ENCODE measurements around the gene LDAH.

Gene LDAH

GRCh38 chr2:20707601-20708000 lies 115.3 kb downstream of the LDAH start:
- Histone ChIP-seq H3K4me1 (ENCODE audit: control insufficient read depth in 5 of 5, insufficient read depth in 5 of 5, low read length in 5 of 5) (no peaks in the 10 kb centered on the region), H3K9me3 (ENCODE audit: control insufficient read depth in 5 of 5, low read length in 5 of 5) (no peaks in the 10 kb centered on the region), H3K9ac (ENCODE audit: low read length in 5 of 5) (no peak overlapping the region), H3K36me3 (ENCODE audit: control insufficient read depth in 5 of 5, insufficient read depth in 5 of 5, low read length in 5 of 5) (peaks cover 0 to 3% (median 0%) of the 10 kb centered on the region in 5 donors), H3K27ac (ENCODE audit: low read depth, low read length) (no peak overlapping the region), H3K27me3 (ENCODE audit: control insufficient read depth in 5 of 5, insufficient read depth in 4 of 5, low read length in 5 of 5) (no peaks in the 10 kb centered on the region), H3K4me3 (ENCODE audit: low read depth in 1 of 5, low read length in 5 of 5) (no peak overlapping the region)

DNA sequence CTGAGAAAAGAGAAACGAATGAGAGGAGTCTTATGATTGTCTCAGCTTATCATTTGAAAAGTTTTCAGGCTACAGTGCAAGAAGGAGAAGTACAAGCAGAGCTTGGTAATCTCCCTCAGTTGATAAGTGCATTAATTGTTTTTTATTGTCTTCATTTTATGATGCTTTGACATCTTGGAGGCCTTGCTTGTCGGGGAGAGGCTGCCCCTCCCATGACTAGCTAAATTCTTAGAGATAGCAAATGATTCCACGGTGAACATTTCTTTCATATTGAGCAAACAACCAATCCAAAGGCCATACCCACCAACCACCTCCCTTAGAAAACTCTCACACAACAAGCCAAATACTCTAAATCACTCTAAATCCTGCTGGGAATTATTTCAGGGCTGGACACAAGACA lies 116.1 kb downstream of the LDAH start:
- H3K9me3 ChIP-seq (ENCODE audit: control insufficient read depth in 5 of 5, low read length in 5 of 5): no peaks in the 10 kb centered on the region
- no peak overlapping the region for H3K27ac ChIP-seq (ENCODE audit: low read depth, low read length)
- peaks cover 0 to 3% (median 0%) of the 10 kb centered on the region in 5 donors for H3K36me3 ChIP-seq (ENCODE audit: control insufficient read depth in 5 of 5, insufficient read depth in 5 of 5, low read length in 5 of 5)
- no peaks in the 10 kb centered on the region for H3K27me3 ChIP-seq (ENCODE audit: control insufficient read depth in 5 of 5, insufficient read depth in 4 of 5, low read length in 5 of 5)
- no peak overlapping the region for H3K4me3 ChIP-seq (ENCODE audit: low read depth in 1 of 5, low read length in 5 of 5)
- H3K4me1 ChIP-seq (ENCODE audit: control insufficient read depth in 5 of 5, insufficient read depth in 5 of 5, low read length in 5 of 5): no peaks in the 10 kb centered on the region
- H3K9ac ChIP-seq (ENCODE audit: low read length in 5 of 5): no peak overlapping the region

- peaks cover 0 to 8% (median 0%) of the 10 kb centered on the region in 5 donors for H3K36me3 ChIP-seq (ENCODE audit: control insufficient read depth in 5 of 5, insufficient read depth in 5 of 5, low read length in 5 of 5)
- H3K27me3 ChIP-seq (ENCODE audit: control insufficient read depth in 5 of 5, insufficient read depth in 4 of 5, low read length in 5 of 5): no peaks in the 10 kb centered on the region
- no peak overlapping the region for H3K9ac ChIP-seq (ENCODE audit: low read length in 5 of 5)
- H3K27ac ChIP-seq (ENCODE audit: low read depth, low read length): no peak overlapping the region
- H3K4me3 ChIP-seq (ENCODE audit: low read depth in 1 of 5, low read length in 5 of 5): no peak overlapping the region
- no peaks in the 10 kb centered on the region for H3K9me3 ChIP-seq (ENCODE audit: control insufficient read depth in 5 of 5, low read length in 5 of 5)
- no peaks in the 10 kb centered on the region for H3K4me1 ChIP-seq (ENCODE audit: control insufficient read depth in 5 of 5, insufficient read depth in 5 of 5, low read length in 5 of 5)
These were observed 116.7 kb downstream of the LDAH start for GRCh38 chr2:20706217-20706616.

GRCh38 chr2:20704886-20705285 lies 118.0 kb downstream of the LDAH start:
- no peak overlapping the region for H3K4me3 ChIP-seq (ENCODE audit: low read depth in 1 of 5, low read length in 5 of 5)

GRCh38 chr2:20702563-20702962 lies 120.3 kb downstream of the LDAH start:
- no peak overlapping the region for H3K27ac ChIP-seq (ENCODE audit: low read depth, low read length)
- H3K36me3 ChIP-seq (ENCODE audit: control insufficient read depth in 5 of 5, insufficient read depth in 5 of 5, low read length in 5 of 5): peaks cover 0 to 11% (median 3%) of the 10 kb centered on the region in 5 donors
- peaks cover 0 to 11% (median 0%) of the 10 kb centered on the region in 5 donors for H3K4me1 ChIP-seq (ENCODE audit: control insufficient read depth in 5 of 5, insufficient read depth in 5 of 5, low read length in 5 of 5)
- no peaks in the 10 kb centered on the region for H3K9me3 ChIP-seq (ENCODE audit: control insufficient read depth in 5 of 5, low read length in 5 of 5)
- H3K27me3 ChIP-seq (ENCODE audit: control insufficient read depth in 5 of 5, insufficient read depth in 4 of 5, low read length in 5 of 5): no peaks in the 10 kb centered on the region
- H3K4me3 ChIP-seq (ENCODE audit: low read depth in 1 of 5, low read length in 5 of 5): no peak overlapping the region
- no peak overlapping the region for H3K9ac ChIP-seq (ENCODE audit: low read length in 5 of 5)

More at GRCh38 chr2:20704886-20705285, 118.0 kb downstream of the LDAH start:
- peaks cover 0 to 11% (median 0%) of the 10 kb centered on the region in 5 donors for H3K36me3 ChIP-seq (ENCODE audit: control insufficient read depth in 5 of 5, insufficient read depth in 5 of 5, low read length in 5 of 5)
- H3K4me1 ChIP-seq (ENCODE audit: control insufficient read depth in 5 of 5, insufficient read depth in 5 of 5, low read length in 5 of 5): peaks cover 0 to 3% (median 0%) of the 10 kb centered on the region in 5 donors
- H3K27ac ChIP-seq (ENCODE audit: low read depth, low read length): no peak overlapping the region
- H3K27me3 ChIP-seq (ENCODE audit: control insufficient read depth in 5 of 5, insufficient read depth in 4 of 5, low read length in 5 of 5): no peaks in the 10 kb centered on the region
- no peaks in the 10 kb centered on the region for H3K9me3 ChIP-seq (ENCODE audit: control insufficient read depth in 5 of 5, low read length in 5 of 5)
- H3K9ac ChIP-seq (ENCODE audit: low read length in 5 of 5): no peak overlapping the region

- H3K4me1 ChIP-seq (ENCODE audit: control insufficient read depth in 5 of 5, insufficient read depth in 5 of 5, low read length in 5 of 5): peaks cover 0 to 11% (median 0%) of the 10 kb centered on the region in 5 donors
- H3K4me3 ChIP-seq (ENCODE audit: low read depth in 1 of 5, low read length in 5 of 5): peak overlapping the region in 3 of 5 donors; percentile 15 to 45 (median 28)
- peak overlapping the region in 2 of 5 donors; percentile 13 to 33 for H3K9ac ChIP-seq (ENCODE audit: low read length in 5 of 5)
- no peaks in the 10 kb centered on the region for H3K27me3 ChIP-seq (ENCODE audit: control insufficient read depth in 5 of 5, insufficient read depth in 4 of 5, low read length in 5 of 5)
- H3K27ac ChIP-seq (ENCODE audit: low read depth, low read length): no peak overlapping the region
- peaks cover 4 to 20% (median 11%) of the 10 kb centered on the region in 5 donors for H3K36me3 ChIP-seq (ENCODE audit: control insufficient read depth in 5 of 5, insufficient read depth in 5 of 5, low read length in 5 of 5)
- no peaks in the 10 kb centered on the region for H3K9me3 ChIP-seq (ENCODE audit: control insufficient read depth in 5 of 5, low read length in 5 of 5)
These were observed 123.8 kb downstream of the LDAH start for GRCh38 chr2:20698916-20699613.

- no peak overlapping the region for H3K27ac ChIP-seq (ENCODE audit: low read depth, low read length)
- H3K4me3 ChIP-seq (ENCODE audit: low read depth in 1 of 5, low read length in 5 of 5): no peak overlapping the region
- H3K27me3 ChIP-seq (ENCODE audit: control insufficient read depth in 5 of 5, insufficient read depth in 4 of 5, low read length in 5 of 5): no peaks in the 10 kb centered on the region
- peaks cover 4 to 29% (median 12%) of the 10 kb centered on the region in 5 donors for H3K36me3 ChIP-seq (ENCODE audit: control insufficient read depth in 5 of 5, insufficient read depth in 5 of 5, low read length in 5 of 5)
- H3K9me3 ChIP-seq (ENCODE audit: control insufficient read depth in 5 of 5, low read length in 5 of 5): no peaks in the 10 kb centered on the region
- no peak overlapping the region for H3K9ac ChIP-seq (ENCODE audit: low read length in 5 of 5)
- peaks cover 0 to 11% (median 0%) of the 10 kb centered on the region in 5 donors for H3K4me1 ChIP-seq (ENCODE audit: control insufficient read depth in 5 of 5, insufficient read depth in 5 of 5, low read length in 5 of 5)
These were observed 125.5 kb downstream of the LDAH start for GRCh38 chr2:20697322-20697934.

DNA sequence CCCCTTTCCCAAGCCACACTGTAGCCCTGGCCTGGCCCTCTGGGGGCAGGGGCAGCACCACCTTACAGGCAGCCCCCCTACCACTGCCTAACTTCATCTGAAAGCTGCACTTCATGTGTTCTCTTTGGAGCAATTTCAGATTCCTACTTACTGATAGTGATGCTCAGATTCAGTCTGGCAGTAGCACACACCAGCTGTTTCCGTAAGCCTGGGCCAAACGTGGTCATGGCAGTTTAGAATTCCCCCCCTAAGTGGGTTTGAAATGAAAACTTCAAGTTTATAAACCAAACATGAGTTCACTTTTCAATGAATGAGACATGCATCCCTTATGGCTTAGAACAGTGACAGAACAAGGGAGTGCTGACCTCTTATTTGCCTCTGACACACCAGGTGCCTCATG lies 126.5 kb downstream of the LDAH start:
- Histone ChIP-seq H3K4me1 (ENCODE audit: control insufficient read depth in 5 of 5, insufficient read depth in 5 of 5, low read length in 5 of 5) (peaks cover 0 to 11% (median 0%) of the 10 kb centered on the region in 5 donors), H3K9ac (ENCODE audit: low read length in 5 of 5) (no peak overlapping the region), H3K4me3 (ENCODE audit: low read depth in 1 of 5, low read length in 5 of 5) (no peak overlapping the region), H3K36me3 (ENCODE audit: control insufficient read depth in 5 of 5, insufficient read depth in 5 of 5, low read length in 5 of 5) (peaks cover 4 to 29% (median 12%) of the 10 kb centered on the region in 5 donors), H3K9me3 (ENCODE audit: control insufficient read depth in 5 of 5, low read length in 5 of 5) (no peaks in the 10 kb centered on the region), H3K27me3 (ENCODE audit: control insufficient read depth in 5 of 5, insufficient read depth in 4 of 5, low read length in 5 of 5) (no peaks in the 10 kb centered on the region), H3K27ac (ENCODE audit: low read depth, low read length) (no peak overlapping the region)

- Histone ChIP-seq H3K4me3 (ENCODE audit: low read depth in 1 of 5, low read length in 5 of 5) (no peak overlapping the region), H3K27ac (ENCODE audit: low read depth, low read length) (no peak overlapping the region), H3K4me1 (ENCODE audit: control insufficient read depth in 5 of 5, insufficient read depth in 5 of 5, low read length in 5 of 5) (no peaks in the 10 kb centered on the region), H3K36me3 (ENCODE audit: control insufficient read depth in 5 of 5, insufficient read depth in 5 of 5, low read length in 5 of 5) (peaks cover 11 to 34% (median 19%) of the 10 kb centered on the region in 5 donors), H3K9me3 (ENCODE audit: control insufficient read depth in 5 of 5, low read length in 5 of 5) (no peaks in the 10 kb centered on the region), H3K27me3 (ENCODE audit: control insufficient read depth in 5 of 5, insufficient read depth in 4 of 5, low read length in 5 of 5) (no peaks in the 10 kb centered on the region), H3K9ac (ENCODE audit: low read length in 5 of 5) (no peak overlapping the region)
These were observed 129.6 kb downstream of the LDAH start for GRCh38 chr2:20693317-20693716.

- Histone ChIP-seq H3K36me3 (ENCODE audit: control insufficient read depth in 5 of 5, insufficient read depth in 5 of 5, low read length in 5 of 5) (peaks cover 13 to 43% (median 24%) of the 10 kb centered on the region in 5 donors), H3K4me3 (ENCODE audit: low read depth in 1 of 5, low read length in 5 of 5) (no peak overlapping the region), H3K4me1 (ENCODE audit: control insufficient read depth in 5 of 5, insufficient read depth in 5 of 5, low read length in 5 of 5) (no peaks in the 10 kb centered on the region)
These were observed 130.8 kb downstream of the LDAH start for GRCh38 chr2:20692081-20692480.

More at GRCh38 chr2:20692081-20692480, 130.8 kb downstream of the LDAH start:
- Histone ChIP-seq H3K27me3 (ENCODE audit: control insufficient read depth in 5 of 5, insufficient read depth in 4 of 5, low read length in 5 of 5) (no peaks in the 10 kb centered on the region), H3K9ac (ENCODE audit: low read length in 5 of 5) (no peak overlapping the region), H3K9me3 (ENCODE audit: control insufficient read depth in 5 of 5, low read length in 5 of 5) (no peaks in the 10 kb centered on the region), H3K27ac (ENCODE audit: low read depth, low read length) (no peak overlapping the region)

Measured in subcutaneous abdominal adipose tissue (tissue), 5 donors.